ENCODE results near the gene OCSTAMP.

DNA sequence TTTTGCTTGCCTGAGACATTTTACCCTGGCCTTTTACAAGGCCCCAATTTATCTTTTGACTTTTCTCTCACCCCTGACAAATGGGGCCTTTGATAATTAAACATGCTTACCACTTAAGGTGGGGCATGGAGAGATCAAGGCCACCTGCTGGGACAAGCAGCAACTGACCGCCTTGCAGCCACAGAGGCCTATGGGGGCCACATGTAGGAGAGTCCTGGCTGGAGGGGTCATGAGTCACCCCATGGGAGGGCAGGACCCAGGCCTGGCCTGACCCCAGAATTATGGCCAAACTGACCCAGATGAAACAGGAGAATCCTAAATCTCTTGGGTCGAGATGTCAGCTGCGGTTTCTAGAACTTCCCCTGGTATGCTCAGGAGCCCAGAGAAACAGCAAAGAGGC is 8.5 kb upstream of the OCSTAMP start:
- TF ChIP-seq, protein P1, sequence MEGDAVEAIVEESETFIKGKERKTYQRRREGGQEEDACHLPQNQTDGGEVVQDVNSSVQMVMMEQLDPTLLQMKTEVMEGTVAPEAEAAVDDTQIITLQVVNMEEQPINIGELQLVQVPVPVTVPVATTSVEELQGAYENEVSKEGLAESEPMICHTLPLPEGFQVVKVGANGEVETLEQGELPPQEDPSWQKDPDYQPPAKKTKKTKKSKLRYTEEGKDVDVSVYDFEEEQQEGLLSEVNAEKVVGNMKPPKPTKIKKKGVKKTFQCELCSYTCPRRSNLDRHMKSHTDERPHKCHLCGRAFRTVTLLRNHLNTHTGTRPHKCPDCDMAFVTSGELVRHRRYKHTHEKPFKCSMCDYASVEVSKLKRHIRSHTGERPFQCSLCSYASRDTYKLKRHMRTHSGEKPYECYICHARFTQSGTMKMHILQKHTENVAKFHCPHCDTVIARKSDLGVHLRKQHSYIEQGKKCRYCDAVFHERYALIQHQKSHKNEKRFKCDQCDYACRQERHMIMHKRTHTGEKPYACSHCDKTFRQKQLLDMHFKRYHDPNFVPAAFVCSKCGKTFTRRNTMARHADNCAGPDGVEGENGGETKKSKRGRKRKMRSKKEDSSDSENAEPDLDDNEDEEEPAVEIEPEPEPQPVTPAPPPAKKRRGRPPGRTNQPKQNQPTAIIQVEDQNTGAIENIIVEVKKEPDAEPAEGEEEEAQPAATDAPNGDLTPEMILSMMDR (optimal IDR thresholded peaks at IDR 0.05 in 1 of 3, IDR thresholded peaks at IDR 0.05 in 1 of 3, conservative IDR thresholded peaks at IDR 0.05 in 1 of 3; ENCODE audit: extremely low read depth in 1 of 3, insufficient read depth in 2 of 3, low read length in 3 of 3): no peak
- TF ChIP-seq EZH2 (IDR thresholded peaks at IDR 0.05; ENCODE audit: low read length): no peak

All from keratinocyte (primary cell).